ENCODE data around the gene ZNF77.
"Not testable (repeated sequence)": the region's sequence is repeated elsewhere in the genome, so short reads cannot be mapped to it uniquely, and the experiment has no call there.

ZNF77 gene

DNA sequence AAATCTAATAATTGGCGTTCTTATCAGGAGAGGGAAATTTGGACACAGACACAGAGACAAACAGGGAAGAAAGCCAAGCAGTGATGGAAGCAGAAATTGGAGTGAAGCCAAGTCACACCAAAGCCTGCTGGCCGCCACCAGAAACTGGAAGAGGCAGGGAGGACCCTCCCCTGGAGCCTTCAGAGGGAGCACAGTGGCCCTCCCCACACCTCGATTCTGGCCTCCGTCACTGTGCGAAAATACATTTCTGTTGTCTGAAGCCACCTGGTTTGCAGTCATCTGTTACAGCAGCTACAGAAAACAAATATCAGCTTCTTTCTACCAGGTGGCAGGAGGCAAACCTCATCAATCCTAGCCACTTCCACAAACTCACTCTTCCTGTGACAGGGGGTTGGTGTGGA lies 24.3 kb upstream of the ZNF77 start:
- DNase-seq: no peak

DNA sequence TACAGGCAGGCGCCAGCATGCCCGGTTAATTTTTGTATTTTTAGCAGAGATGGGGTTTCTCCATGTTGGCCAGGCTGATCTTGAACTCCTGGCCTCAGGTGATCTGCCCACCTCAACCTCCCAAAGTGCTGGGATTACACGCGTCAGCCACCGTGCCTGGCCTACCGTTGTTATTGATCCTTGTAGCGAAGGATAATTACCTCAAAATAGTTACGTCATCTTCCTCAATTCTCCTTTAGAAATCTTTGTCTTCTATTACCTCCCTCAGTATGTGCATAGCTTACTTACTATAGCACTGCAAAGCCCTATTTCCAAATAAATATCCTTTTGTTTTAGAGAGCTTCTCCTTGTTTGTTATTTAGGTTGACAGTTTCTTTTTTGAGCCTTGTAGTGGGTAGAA lies 23.2 kb upstream of the ZNF77 start:
- no peak for DNase-seq

DNA sequence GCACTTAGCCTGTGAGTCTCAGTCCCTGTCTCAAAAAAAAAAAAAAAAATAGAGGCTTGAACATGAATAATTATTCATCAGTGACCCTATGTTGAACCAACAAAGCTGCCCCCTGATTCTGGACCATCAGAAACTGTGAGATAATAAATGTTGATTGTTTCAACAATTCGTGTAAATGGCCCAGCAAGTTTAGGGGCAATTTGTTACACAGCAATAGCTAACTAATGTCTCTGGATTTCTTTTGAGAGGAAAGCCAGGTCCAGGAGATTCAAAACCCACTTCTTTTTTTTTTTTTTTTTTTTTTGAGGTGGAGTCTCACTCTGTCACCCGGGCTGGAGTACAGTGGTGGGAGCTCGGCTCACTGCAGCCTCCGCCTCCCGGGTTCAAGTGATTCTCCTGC lies 20.1 kb upstream of the ZNF77 start:
- no peak for DNase-seq

DNA sequence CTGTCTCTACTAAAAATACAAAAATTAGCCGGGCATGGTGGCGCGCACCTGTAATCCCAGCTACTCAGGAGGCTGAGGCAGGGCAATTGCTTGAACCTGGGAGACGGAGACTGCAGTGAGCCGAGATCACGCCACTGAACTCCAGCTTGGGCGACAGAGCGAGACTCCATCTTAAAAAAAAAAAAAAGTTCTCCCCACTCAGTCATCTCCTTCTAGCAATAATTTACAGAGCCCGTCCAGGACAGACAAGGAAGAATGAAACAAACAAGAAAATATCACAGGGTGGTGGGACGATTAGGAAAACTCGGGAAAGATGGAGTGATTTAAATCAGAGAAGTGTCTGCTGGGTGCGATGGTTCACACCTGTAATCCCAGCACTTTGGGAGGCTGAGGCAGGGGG lies 18.9 kb upstream of the ZNF77 start:
- DNase-seq: not testable (repeated sequence)

DNA sequence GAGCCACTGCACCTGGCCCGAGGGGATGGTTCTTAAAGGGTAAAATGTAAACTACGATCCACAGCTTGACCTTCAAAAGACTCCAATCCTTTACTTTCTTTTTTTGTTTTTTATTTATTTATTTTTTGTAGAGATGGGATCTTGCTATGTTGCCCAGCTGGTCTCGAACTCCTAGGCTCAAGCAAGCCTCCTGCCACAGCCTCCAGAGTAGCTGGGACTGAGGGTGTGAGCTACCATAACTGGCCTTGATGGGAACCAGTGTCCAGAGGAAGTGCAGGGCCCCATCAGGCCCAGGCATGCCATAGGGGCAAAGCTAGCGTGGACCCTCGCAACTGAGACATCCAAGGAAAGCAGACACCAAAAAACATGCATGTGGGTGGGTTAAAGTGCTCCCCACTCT lies 18.4 kb upstream of the ZNF77 start:
- no peak for DNase-seq

DNA sequence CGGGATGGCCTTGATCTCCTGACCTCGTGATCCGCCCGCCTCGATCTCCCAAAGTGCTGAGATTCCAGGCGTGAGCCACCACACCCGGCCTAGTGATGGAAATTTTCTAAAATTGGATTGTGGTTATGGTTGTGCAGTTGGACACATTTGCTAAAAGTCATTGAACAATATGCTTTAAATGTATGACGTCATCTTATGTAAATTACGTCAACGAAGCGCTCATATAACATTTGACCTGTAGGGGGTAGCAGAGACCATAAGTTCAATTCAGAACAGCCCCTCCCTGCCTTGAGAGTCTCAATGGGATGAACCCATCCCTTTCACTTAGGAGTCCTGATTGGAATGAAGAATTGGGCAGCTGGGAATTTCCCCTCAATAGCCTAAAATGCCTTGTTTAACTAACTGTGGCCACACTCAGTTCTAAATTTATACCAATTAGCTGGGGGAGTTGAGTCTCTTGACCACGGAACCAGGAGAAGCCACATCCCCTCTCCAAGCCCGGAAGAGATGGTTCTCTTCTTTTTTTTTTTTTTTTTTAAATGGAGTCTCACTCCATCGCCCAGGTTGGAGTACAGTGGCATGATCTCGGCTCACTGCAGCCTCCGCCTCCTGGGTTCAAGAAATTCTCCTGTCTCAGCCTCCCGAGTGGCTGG lies 17.4 kb upstream of the ZNF77 start:
- DNase-seq: peak; percentile 16

DNA sequence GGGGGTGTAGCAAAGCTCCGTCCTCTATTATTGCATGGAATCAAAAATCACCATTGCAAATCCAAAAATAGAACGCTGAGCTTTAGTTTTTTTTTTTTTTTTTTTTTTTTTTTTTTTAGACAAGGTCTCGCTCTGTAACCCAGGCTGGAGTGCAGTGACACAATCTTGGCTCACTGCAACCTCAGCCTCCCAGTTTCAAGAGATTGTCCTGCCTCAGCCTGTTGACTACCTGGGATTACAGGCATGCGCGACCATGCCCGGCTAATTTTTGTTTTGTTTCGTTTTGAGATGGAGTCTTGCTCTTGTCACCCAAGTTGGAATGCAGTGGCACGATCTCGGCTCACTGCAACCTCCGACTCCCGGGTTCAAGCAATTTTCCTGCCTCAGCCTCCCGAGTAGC lies 15.3 kb upstream of the ZNF77 start:
- no peak for DNase-seq

DNA sequence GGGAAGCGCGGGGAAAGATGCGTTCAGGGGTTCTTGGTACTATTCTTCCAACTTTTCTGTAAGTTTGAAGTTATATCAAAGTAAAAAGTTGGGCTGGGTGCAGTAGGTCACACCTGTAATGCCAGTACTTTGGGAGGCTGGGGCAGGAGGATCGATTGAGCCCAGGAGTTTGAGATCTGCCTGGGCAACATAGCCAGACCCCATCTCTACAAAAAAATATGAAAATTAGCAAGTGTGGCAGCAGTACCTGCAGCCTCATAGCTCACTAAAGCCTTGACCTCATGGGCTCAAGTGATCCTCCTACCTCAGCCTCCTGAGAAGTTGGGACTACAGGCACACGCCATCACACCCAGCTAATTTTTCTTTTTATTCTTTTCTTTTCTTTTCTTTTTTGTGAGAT lies 12.4 kb upstream of the ZNF77 start:
- no peak for DNase-seq

DNA sequence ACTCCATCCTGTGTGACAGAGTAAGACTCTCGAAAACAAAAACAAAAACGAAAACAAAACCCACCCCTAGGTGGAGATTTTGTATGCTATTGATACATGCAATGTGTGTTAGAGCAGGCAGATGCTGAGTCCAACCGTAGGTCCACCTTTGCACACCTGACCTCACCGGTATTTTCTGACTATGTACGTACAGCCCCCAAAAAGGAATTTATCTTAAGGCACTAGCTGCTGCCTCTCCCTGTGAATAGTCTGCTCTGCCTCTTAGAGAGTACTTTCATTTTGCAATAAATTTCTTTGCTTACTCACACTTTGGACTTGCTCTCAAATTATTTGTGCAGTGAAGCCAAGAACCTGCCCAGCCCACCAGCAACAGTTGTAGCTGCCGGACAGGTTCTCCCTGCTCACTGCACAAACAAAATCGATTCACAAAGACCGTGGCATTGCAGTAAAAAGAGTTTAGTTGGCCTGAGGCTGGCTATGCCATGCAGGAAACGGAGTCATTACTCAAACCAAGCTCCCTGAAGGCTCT lies 8.2 kb upstream of the ZNF77 start:
- no peak for DNase-seq

DNA sequence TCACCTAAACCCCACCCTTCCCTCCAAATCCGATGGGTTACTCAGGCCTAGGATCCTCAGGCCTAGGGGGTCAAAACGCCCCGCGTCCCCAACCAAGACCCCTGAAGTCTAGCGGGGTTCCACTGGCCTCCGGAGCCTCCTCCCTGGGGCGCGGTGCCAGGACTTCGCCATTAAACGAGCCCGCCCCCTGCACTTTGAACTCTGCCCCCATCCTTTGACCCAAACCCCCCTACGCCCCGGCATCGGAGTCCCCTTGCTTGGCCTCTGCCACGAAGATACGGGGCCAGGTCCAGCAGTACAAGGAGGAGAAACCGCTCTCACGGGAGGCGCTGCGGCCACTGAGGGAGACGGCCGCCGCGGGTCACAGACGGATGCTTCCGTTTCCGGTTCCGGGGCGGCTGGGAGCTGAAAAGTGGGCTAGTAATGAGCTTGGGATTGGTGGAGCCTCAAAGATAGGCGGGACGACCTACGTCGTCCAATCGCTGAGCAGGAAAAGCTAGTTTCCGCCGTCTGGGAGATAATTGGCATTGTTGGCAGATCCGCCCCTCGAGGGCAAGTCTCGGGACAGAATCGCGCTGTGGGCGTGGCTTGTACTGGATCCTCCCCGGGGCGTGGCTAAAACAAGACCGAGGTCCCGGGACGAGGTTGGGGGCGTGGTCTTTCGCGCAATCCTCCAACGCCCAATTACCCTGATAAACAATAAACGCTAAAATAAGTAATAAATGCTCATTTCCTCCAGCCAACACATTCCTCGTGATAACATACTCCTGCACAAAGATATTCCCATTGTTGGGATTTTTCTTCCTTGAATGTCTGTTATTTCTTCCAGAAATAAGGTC lies 5.7 kb upstream of the ZNF77 start:
- DNase-seq: peak; percentile 100

DNA sequence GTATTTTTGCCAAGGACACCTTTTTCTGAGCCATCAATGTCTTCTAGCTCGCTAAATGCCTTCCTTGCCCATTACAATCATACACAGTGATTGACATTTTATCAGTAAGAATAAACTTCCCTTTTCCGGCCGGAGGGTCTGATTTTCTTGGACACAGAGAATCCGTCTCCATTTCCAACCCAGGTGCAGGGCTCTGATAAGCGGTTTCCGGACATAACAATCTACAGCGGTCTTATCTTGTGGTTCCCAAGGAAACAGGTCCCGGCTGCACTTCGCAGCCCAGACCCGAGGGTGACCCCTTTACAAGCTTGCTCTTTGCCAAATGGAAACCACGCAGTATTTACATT lies 5.1 kb upstream of the ZNF77 start:
- DNase-seq: no peak

DNA sequence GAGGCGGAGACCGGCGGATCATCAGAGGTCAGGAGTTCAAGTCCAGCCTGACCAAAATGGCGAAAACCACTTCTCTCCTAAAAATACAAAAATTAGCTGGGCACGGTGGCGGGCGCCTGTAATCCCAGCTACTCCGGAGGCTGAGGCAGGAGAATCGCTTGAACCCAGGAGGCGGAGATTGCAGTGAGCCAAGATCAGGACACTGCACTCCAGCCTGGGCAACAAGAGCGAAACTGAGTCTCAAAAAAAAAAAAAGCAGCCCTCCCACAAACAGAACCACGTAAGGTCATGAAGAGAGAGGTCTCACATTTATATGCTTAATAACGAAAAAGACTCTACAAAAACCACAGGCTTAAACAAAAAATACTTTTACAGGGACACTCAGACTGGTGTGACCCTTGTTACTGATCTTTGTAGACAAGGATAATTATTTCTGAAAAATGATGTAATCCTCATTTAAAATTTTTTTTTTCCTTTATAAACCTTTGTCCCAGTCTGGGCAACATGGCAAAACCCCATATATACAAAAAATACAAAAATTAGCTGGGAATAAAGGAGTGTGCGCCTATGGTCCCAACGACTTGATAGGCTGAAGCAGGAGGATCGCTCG lies 909 bp upstream of the ZNF77 start:
- no peak for DNase-seq

DNA sequence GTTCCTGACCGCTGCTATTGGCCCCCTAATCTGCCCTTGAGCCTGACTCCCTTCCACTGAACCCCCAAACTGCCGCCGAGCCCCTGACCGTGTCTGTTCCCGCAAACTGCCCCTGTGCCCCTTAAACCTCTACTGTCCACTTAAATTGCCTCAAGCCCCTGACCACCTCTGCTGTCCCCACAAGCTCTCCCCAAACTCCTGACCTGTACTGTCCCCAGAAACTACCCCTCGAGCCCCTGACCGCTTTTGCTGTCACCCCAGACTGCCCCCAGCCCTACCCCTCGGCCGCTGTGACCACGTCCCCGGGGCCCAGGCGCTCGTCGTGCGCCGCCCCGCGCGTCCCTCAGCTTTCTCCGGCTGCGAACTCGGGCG lies 382 bp downstream of the ZNF77 start:
- DNase-seq: no peak

DNA sequence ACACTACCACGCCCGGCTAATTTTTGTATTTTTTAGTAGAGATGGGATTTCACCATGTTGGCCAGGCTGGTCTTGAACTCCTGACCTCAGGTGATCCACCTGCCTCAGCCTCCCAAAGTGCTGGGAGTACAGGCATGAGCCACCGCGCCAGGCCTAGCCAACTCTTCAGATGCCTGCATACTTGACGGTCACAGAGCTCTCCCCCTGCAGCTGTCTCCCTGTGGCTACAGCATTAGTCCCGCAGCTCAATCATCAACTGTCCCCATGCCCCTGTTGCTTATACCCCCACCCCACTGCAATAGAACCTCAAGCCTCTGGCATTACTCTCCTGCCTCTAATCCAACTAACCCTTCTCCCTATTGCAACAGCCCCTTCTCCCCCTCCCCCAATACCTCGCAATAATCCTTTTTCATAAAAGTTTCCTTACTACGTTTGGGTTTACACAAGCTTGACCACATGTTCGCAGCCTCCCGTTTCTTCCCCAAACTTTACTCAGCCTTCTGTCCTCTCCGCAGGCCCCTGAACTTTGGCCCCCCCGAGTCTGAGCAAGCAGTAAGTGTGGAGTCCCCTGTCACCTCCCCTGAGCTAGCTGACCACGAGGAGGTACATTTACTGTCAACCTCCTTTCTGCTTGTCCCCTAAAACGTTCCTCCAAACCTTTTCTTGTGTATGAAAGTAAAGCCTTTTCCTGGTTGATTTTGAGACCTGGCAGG lies 1.7 kb downstream of the ZNF77 start:
- no peak for DNase-seq

DNA sequence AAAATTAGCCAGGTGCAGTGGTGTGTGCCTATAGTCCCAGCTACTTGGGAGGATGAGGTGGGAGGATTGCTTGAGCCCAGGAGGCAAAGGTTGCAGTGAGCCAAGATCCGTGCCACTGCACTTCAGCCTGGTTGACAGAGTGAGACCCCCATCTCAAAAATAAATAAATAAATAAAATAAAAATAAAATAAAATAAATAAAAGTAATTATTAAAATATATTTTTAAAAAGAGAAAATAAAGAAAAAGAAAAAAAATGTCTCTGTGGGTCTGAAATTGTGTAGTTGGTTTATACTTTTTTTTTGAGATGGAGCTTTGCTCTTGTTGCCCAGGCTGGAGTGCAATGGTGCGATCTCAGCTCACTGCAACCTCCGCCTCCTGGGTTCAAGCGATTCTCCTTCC lies 8.9 kb downstream of the ZNF77 start:
- not testable (repeated sequence) for DNase-seq

DNA sequence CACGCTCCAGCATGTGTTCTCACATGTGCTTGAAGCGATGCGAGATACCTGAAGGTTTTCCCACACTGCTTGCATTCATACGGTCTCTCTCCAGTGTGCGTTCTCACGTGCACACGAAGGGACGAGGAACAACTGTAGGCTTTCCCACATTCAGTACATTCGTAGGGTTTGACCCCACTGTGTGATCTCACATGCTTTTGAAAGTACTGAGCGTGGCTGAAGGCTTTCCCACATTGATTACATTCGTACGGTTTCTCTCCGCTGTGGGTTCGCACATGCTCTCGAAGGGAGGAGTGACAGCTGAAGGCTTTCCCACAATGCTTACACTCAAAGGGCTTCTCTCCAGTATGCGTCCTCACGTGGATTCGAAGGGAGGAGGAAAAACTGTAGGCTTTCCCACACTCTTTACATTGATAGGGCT lies 11.3 kb downstream of the ZNF77 start:
- DNase-seq: no peak

DNA sequence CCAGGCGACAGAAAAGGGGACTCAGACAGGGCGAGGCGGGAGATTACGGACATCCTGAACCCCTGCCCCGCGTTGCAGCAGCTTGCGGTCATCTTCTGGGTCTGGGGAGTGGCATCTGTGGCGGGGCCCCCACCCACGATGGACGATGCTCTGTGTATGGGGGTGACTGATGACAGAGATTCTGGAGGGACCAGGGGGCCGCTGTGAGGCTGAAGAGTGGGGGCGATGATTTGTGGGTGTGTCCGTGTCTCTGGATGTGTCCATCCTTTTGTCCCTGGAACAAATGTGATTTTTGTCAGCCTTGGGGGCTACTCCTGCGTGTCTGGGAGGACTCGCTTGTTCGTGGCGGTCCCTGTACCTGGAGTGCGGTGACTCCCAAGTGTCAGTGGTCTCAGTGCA lies 17.7 kb downstream of the ZNF77 start:
- DNase-seq: no peak

DNA sequence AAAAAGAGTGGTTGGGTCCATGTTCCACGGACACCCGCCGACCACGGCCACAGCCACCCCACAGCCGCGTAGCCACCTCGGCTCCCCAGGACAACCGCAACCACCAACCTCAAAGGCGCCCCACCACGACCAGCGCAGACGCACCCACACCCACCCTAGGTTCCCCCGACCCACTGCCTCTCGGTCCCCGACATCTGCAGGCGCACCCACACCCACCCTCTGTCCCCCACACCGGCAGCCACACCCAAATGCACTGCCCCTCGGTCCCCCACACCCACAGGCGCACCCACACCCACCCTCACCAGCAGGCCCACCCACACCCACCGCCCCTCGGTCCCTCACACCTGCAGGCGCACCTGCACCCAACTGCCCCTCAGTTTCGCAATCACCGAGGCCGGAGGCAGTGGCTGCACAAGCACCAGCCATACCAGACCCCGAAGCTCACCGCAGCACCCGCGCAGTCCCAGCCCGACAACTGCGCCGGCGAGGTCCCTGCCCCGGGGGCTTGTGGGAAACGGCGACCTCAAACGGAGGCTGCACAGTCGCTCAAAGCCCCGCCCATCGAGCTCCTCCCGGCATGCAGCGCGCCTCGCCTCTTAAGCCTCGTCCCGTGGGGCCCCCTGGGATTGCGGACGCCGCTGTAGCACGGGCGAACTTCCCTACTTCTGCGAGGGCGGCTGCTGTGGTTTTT lies 18.3 kb downstream of the ZNF77 start:
- DNase-seq: no peak

DNA sequence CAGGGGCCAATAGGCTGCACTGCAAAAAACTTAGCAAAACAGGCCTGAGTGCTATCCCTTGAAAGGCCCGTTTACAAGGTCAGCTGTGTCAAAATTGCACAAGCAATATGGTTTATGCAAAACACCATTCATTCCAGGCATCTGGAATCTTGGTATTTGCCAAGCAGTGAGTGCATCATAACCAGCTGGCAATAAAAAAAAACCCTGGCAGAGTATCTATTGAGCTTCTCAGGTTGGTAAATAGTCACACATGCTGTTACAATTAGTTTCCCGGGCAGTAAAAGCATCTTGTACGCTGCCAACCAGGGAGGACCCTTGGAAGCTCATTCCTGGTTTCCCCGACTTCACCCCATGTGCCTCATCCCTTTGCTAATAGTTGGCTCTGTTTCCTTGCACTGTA lies 21.3 kb downstream of the ZNF77 start:
- DNase-seq: no peak

DNA sequence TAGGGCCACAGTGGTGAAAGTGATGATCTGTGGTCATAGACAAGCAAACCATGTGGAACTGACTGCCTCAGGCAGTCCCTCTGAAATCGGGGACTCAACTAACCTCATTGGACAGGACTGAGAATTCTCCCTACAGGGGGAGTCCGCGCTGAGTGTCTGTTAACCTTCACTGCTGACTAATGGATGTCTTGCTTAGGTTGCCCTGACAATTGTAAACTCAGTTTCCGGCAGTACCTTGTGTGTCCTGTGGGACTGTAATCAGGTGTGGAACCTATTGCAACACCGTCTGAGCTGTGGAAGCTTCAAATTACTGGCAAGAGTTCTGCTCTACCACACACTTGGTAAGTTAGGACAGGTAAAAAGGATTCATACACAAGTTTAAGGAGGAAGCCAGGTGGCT lies 21.8 kb downstream of the ZNF77 start:
- no peak for DNase-seq

DNA sequence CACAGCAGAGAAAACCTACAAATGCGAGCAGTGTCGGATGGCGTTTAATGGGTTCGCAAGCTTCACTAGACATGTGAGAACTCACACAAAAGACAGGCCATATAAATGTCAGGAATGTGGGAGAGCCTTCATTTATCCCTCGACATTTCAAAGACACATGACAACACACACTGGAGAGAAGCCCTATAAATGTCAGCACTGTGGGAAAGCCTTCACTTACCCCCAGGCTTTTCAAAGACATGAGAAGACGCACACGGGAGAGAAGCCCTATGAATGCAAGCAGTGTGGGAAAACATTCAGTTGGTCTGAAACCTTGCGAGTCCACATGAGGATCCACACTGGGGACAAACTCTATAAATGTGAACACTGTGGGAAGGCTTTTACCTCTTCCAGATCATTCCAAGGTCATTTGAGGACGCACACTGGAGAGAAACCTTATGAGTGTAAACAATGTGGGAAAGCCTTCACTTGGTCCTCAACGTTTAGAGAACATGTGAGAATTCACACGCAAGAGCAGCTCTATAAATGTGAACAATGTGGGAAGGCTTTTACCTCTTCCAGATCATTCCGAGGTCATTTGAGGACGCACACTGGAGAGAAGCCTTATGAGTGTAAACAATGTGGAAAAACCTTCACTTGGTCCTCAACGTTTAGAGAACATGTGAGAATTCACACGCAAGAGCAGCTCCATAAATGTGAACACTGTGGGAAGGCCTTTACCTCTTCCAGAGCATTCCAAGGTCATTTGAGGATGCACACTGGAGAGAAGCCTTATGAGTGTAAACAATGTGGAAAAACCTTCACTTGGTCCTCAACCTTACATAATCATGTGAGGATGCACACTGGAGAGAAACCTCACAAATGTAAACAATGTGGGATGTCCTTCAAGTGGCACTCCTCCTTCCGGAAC lies 27.2 kb downstream of the ZNF77 start:
- DNase-seq: no peak

DNA sequence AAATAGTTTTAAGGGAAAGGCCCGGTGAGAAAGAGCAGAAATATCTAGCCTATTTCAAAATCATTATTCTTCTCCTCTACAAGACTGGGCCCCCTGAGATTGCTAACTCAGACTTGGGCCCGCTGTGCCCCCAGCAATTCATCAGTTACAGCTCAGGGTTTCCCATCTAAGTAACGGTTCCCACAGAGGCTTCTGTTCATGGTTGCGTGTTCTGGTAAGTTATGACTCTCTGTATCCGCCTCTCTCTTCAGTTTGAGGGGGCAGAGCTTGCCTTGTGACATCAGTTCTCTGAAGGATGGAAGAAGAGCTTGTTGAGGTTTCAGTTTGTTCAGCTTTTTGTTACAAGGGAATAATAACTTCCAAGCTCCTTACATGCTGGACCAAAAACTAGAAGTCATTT lies 32.5 kb downstream of the ZNF77 start:
- peak; percentile 45 for DNase-seq
